Naive thymus-derived CD8-positive, alpha-beta T cell (primary cell): ENCODE data around the gene SUSD2. TPM values are rescaled to one million over a fixed set of nuclear protein-coding genes. Genes with fewer than 3 reads are reported as not detected.
A peak's percentile ranks its signal among the peaks of the same experiment; 100 is the strongest.

Experiments used
- ATAC-seq, 2 donors: fragments of 150-1000 bp; cut with Tn5 transposase in 1 of 2; sonication (Bioruptor Pico), chemical (Tn5 transposase) in 1 of 2; 1 replicate in 1 of 2; 2 replicates in 1 of 2; pipeline ENCODE4 v1.10.0; 2021; ENCODE audit warnings: mild to moderate bottlenecking in 2 of 2, moderate library complexity in 2 of 2
- POLR2A ChIA-PET: fragments of 350-600 bp; sonication (Branson Sonifier 250); formaldehyde crosslinking; loops from one replicate; lab custom pipeline; 2021; ENCODE audit warnings: antibody characterized with exemption; lab: Charles Lee
- DNase-seq, 10 donors: peaks; one replicate each; pipeline versions ENCODE4 v3.0.0 to v3.0.0-alpha.2; 2020 to 2022
- H3K27ac Mint-ChIP-seq, 10 donors: one replicate each; pipeline ENCODE4 v1.8.0; 2020 to 2022; ENCODE audit warnings: mild to moderate bottlenecking in 10 of 10, mixed read lengths in 10 of 10, moderate library complexity in 4 of 10, inconsistent platforms in 1 of 10
- H3K27me3 Mint-ChIP-seq, 5 donors: one replicate each; pipeline ENCODE4 v1.8.0; 2021 to 2022; ENCODE audit warnings: mixed read lengths in 5 of 5
- H3K36me3 Mint-ChIP-seq, 3 donors: one replicate each; pipeline ENCODE4 v1.8.0; 2020 to 2022; ENCODE audit warnings: mixed read lengths in 3 of 3, mild to moderate bottlenecking in 2 of 3, inconsistent platforms in 1 of 3
- H3K4me1 Mint-ChIP-seq, 4 donors: one replicate each; pipeline ENCODE4 v1.8.0; 2021 to 2022; ENCODE audit warnings: mixed read lengths in 4 of 4
- H3K4me3 Mint-ChIP-seq, 10 donors: one replicate each; pipeline ENCODE4 v1.8.0; 2020 to 2022; ENCODE audit warnings: mild to moderate bottlenecking in 10 of 10, mixed read lengths in 10 of 10, moderate library complexity in 6 of 10, inconsistent platforms in 1 of 10
- H3K9me3 Mint-ChIP-seq, 9 donors: one replicate each; pipeline ENCODE4 v1.8.0; 2020 to 2022; ENCODE audit warnings: mixed read lengths in 9 of 9, mild to moderate bottlenecking in 3 of 9, inconsistent platforms in 1 of 9, moderate library complexity in 1 of 9
- polyA plus RNA-seq, 3 donors: library from polyadenylated mRNA; unstranded; fragments of 300-500 nt; fragmentation: Illumina TruSeq; gene quantifications; one replicate each; pipeline ENCODE4 v1.2.3, GENCODE V29; 2021
- total RNA-seq, 8 experiments: library from RNA in 2 of 8; stranded (reverse) in 2 of 8; gene quantifications; one replicate each; pipeline ENCODE4 v1.2.3 and lab custom pipeline; 2021 to 2026

Gene SUSD2
- total and polyA plus RNA-seq, 5 experiments from 2014 or later: 0.07 to 1.9 (median 0.87) TPM; not detected in 1

DNA sequence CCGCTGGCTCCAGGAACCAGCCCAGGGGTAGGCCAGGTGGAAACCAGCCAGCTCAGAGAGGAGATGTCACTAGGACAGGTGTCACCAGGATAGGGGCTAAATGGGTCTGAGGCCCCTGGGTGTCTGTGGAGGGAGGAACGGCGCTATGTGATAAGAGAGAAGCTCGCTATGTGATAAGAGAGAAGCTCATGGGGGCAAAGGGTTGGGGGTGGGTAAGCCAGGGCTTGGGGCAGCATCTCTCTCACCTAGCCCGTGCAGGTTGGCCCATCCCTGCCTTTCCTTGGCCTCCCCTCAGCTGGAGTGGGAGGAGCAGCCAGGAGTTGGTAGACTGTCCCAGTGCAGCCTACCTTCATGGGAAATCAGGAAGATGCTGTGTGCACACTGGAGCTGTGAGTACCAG lies 26.5 kb upstream of the SUSD2 start:
- peaks cover 48 to 93% (median 82%) of the 10 kb centered on the region in 4 donors for H3K4me1 Mint-ChIP-seq
- POLR2A ChIA-PET: interaction anchor here (0.5 to 13.8 kb wide), 10 partner anchors 13 to 384 kb away, joined by 3 to 540 read pairs (median 8); partner anchors contain the start of genes ADORA2A, CABIN1 and MIF
- H3K27me3 Mint-ChIP-seq: no peaks in the 10 kb centered on the region
- H3K9me3 Mint-ChIP-seq: no peaks in the 10 kb centered on the region
- H3K27ac Mint-ChIP-seq: peak overlapping the region; percentile 93 to 100 (median 98)
- no peak for DNase-seq
- no peak for ATAC-seq
- peaks cover 0 to 2% (median 0%) of the 10 kb centered on the region in 3 donors for H3K36me3 Mint-ChIP-seq
- peak overlapping the region; percentile 75 to 97 (median 85) for H3K4me3 Mint-ChIP-seq

DNA sequence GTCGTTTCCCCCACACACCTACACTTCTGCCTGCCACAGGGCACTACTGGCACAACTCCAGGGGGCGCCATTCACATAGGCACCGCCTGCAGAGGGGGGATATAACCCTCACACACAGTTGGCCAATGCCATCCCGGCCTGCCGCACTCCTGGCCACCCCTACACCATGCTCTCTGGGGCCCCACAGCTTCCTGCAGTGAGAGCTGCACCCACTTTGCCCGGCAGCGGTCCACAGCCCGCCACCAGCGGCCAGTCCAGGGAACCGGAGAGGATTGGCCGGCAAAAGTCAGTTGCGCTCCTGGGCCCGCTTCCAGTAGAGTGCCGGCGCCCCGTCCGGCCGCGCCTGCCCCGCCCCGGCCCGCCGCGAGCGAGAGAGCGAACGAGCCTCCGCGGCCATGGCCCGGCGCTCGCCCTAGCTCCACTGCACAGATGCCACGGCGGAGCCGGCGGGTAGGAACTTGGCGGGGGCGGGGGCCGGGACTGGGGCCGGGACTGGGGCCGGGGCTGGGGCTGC lies 25.6 kb upstream of the SUSD2 start:
- peak in 6 of 10 donors; percentile 17 to 71 (median 44) for DNase-seq
- POLR2A ChIA-PET: interaction anchor here (0.9 to 13.8 kb wide), 12 partner anchors 12 to 271 kb away, joined by 3 to 540 read pairs (median 7); partner anchors contain the start of genes ADORA2A, CABIN1, MIF and SUSD2
- H3K27ac Mint-ChIP-seq: peak overlapping the region; percentile 93 to 100 (median 97)
- H3K27me3 Mint-ChIP-seq: no peaks in the 10 kb centered on the region
- peaks cover 0 to 8% (median 0%) of the 10 kb centered on the region in 3 donors for H3K36me3 Mint-ChIP-seq
- no peaks in the 10 kb centered on the region for H3K9me3 Mint-ChIP-seq
- H3K4me3 Mint-ChIP-seq: peak overlapping the region; percentile 75 to 97 (median 85)
- H3K4me1 Mint-ChIP-seq: peaks cover 46 to 93% (median 82%) of the 10 kb centered on the region in 4 donors
- ATAC-seq: peak; percentile 43 to 45

DNA sequence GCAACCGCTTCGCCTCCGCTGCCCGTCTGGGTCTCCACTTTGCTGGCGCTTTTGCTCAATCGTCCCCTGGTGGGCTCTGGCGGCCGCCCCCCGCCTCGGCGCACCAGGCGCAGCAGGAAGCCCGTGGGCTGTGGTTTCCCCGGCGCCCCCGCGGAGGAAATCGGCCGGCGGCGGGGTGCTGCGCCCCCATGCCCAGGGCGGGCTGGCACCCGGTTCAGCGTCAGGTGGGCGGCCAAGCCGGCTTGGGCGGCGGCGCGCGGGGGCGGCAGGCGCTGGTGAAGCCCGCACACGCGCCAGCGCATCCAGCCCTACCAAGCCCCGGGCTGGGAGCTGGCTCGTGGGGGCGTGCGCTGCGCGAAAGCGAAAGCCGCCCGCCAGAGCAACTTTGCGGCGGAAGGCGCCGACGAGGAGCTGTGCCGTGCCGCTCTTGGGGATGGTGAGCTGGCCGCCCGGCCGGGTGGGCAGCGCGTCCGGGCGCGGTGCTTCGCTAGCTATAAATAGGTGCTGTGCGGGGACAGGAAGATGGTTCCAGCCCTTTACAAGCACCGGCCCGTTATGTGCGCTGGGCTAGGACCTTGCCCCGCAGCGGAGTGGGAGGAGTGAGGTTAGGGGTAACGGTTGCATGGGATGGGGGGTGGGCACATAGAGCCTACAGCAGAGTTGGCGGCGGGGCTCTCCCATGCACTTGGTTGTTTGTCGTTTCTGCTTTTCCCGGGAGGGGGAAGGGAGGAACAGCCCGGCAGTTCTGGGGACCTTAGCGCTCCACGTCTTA lies 25.0 kb upstream of the SUSD2 start:
- peak overlapping the region; percentile 91 to 97 (median 94) for H3K4me3 Mint-ChIP-seq
- H3K27ac Mint-ChIP-seq: peak overlapping the region; percentile 87 to 98 (median 95)
- H3K27me3 Mint-ChIP-seq: no peaks in the 10 kb centered on the region
- no peaks in the 10 kb centered on the region for H3K9me3 Mint-ChIP-seq
- peak; percentile 60 to 63 for ATAC-seq
- DNase-seq: peak; percentile 53 to 81 (median 71)
- POLR2A ChIA-PET: interaction anchor here (0.8 to 13.8 kb wide), 16 partner anchors 12 to 305 kb away, joined by 3 to 540 read pairs (median 6); partner anchors contain the start of genes ADORA2A, CABIN1, MIF and SUSD2
- peaks cover 0 to 10% (median 0%) of the 10 kb centered on the region in 3 donors for H3K36me3 Mint-ChIP-seq
- H3K4me1 Mint-ChIP-seq: peaks cover 49 to 95% (median 83%) of the 10 kb centered on the region in 4 donors

DNA sequence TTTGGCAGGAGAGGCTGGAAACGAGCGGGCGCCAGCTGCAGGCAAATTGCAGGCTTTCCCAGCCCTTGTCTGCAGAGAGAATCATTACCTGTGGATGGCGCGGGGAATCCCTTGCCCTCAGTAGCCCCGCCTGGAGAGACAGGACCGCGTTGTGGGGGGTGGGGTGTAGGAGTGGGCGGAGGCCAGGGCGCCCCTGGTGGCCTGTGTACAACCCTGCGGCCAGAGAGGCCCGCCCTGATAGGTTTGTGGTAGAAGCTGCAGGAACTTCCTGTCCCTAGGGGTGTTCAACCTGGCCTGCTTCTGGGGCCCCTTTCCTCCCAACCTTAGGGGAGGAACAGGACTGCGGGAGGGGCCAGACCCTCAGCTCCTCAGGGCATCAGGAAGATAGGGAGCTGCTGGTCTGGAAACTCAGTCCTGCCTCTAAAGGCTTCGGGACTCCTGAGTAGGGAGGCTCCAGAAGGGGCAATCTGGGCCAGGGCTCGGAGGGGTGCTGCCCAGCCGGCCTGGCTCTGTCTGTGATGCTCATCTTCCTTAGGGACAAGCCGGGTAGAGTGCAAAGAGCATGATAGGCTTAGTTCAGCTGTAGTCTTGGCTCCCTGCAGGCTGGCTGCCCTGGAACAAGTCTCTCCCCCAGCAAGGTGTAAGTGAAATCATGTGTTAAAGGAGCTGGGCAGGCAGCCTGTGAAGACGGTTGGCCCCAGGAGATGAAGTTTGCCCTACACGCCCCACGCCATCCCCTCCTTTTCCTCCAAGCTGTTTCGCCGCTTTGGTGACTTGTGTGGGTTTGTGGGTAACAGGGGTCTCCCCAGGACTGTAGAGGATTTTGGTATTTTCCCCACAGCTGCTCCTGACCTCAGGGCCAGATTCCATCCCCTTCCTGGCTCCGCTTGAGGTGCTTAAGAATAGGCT lies 24.1 kb upstream of the SUSD2 start:
- Mint-ChIP-seq H3K4me3 (peak overlapping the region; percentile 91 to 97 (median 94)), H3K27me3 (no peaks in the 10 kb centered on the region), H3K9me3 (no peaks in the 10 kb centered on the region), H3K36me3 (peaks cover 0 to 17% (median 0%) of the 10 kb centered on the region in 3 donors), H3K27ac (peak overlapping the region; percentile 87 to 98 (median 94)), H3K4me1 (peaks cover 47 to 95% (median 82%) of the 10 kb centered on the region in 4 donors)
- DNase-seq (peak; percentile 72 to 94 (median 86)), ATAC-seq (peak; percentile 63 to 72)
- POLR2A ChIA-PET: interaction anchor here (0.5 to 13.8 kb wide), 19 partner anchors 11 to 1022 kb away, joined by 3 to 540 read pairs (median 5); partner anchors contain the start of genes ADORA2A, CABIN1, MIF and SUSD2

DNA sequence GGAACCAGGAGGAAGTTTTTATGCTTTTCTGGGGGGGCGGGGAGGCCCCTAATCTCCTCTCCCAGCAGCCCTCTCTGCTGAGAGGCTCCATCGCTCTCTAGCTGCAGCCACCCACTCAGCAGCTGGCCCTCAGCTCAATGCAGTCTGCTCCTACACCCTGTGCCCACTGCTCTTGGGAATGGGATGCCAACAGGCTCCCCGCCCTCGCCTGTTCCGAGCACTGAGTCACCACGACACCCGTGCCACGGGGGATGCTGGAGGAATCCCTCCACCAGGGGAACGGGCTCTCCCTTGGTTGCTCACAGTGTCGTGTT lies 23.5 kb upstream of the SUSD2 start:
- H3K9me3 Mint-ChIP-seq: no peaks in the 10 kb centered on the region

DNA sequence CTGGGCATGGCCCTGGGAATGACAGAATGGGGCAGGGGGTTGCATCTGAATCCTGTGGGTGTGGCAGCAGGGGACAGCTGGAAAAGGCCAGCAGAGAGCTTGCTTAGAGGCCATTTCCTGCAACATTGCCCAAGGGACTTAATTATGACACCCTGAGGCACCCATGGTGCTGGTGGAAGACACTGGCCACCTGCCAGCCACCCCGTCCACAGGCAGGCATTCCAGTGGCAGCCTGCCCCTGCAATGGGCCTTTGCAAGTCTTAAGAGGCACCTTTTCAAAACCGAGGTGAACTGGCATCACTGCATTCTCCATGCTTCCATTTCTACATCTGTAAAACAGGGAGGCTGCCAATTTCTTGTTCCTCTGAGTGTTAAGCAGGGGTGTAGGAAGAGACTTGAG lies 21.6 kb upstream of the SUSD2 start:
- Mint-ChIP-seq H3K27me3 (no peaks in the 10 kb centered on the region), H3K4me3 (peak overlapping the region in 8 of 10 donors; percentile 2 to 95 (median 62)), H3K27ac (peak overlapping the region; percentile 75 to 97 (median 88)), H3K36me3 (peaks cover 0 to 36% (median 0%) of the 10 kb centered on the region in 3 donors), H3K4me1 (peaks cover 29 to 88% (median 69%) of the 10 kb centered on the region in 4 donors), H3K9me3 (no peaks in the 10 kb centered on the region)
- ATAC-seq (no peak), DNase-seq (no peak)
- POLR2A ChIA-PET: interaction anchor here (1.0 to 13.8 kb wide), 4 partner anchors 8 to 79 kb away, joined by 3 to 540 read pairs (median 72); no protein-coding TSS in a partner anchor

More for the DNA sequence above, 23.5 kb upstream of the SUSD2 start:
- Mint-ChIP-seq H3K36me3 (peaks cover 0 to 23% (median 0%) of the 10 kb centered on the region in 3 donors), H3K4me1 (peaks cover 41 to 95% (median 82%) of the 10 kb centered on the region in 4 donors), H3K27ac (peak overlapping the region; percentile 87 to 98 (median 94)), H3K27me3 (no peaks in the 10 kb centered on the region), H3K4me3 (peak overlapping the region; percentile 91 to 97 (median 94))
- no peak for ATAC-seq
- peak in 1 of 10 donors; percentile 12 for DNase-seq
- POLR2A ChIA-PET: interaction anchor here (0.5 to 13.8 kb wide), 9 partner anchors 10 to 244 kb away, joined by 3 to 540 read pairs (median 6); no protein-coding TSS in a partner anchor

DNA sequence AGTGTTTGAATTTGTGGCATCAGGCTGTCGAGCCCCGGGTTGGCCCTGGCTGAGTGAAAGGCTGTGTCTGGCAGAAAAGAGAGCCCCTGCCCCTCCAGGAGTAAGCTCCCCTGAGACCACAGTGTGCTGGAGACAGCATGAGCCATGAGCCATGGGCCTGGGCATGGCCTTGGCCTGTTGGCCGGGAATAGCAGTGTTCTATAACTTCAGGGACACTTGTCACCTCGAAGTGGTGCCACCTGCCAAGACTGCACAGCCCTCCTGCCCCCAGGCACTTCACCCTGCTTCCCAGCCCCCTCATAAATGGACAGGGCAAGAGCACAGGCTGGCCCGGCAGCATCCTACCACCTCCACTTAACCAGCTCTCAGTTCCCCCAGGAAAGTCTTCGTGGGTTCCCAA lies 20.7 kb upstream of the SUSD2 start:
- Mint-ChIP-seq H3K27me3 (no peaks in the 10 kb centered on the region), H3K4me3 (peak overlapping the region in 6 of 10 donors; percentile 32 to 91 (median 46)), H3K9me3 (no peaks in the 10 kb centered on the region), H3K36me3 (peaks cover 0 to 43% (median 0%) of the 10 kb centered on the region in 3 donors), H3K4me1 (peaks cover 24 to 85% (median 63%) of the 10 kb centered on the region in 4 donors), H3K27ac (peak overlapping the region; percentile 75 to 97 (median 88))
- DNase-seq: no peak
- no peak for ATAC-seq
- POLR2A ChIA-PET: interaction anchor here (0.8 to 13.8 kb wide), 4 partner anchors 8 to 20 kb away, joined by 3 to 540 read pairs (median 72); no protein-coding TSS in a partner anchor

DNA sequence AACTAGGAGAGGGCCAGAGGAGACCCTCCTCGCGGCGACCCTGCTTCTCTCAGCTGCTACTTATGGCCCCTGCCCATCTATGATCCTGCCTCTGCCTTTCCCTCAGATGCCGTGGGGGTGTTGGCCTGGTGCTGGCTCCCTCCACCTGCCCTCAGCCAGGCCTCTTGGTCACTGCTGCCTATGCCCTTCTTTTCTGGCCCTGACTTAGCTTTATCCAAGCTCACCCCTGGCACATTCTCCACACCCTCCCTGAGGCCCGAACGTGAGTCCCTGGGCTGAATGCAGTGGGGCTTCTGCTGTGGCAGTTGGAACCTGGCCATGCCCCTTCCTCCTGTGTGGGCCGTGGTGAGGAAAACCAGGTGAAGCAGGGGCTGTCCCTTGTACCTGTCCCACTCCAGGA lies 19.8 kb upstream of the SUSD2 start:
- Mint-ChIP-seq H3K9me3 (no peaks in the 10 kb centered on the region), H3K36me3 (peaks cover 0 to 49% (median 0%) of the 10 kb centered on the region in 3 donors)

DNA sequence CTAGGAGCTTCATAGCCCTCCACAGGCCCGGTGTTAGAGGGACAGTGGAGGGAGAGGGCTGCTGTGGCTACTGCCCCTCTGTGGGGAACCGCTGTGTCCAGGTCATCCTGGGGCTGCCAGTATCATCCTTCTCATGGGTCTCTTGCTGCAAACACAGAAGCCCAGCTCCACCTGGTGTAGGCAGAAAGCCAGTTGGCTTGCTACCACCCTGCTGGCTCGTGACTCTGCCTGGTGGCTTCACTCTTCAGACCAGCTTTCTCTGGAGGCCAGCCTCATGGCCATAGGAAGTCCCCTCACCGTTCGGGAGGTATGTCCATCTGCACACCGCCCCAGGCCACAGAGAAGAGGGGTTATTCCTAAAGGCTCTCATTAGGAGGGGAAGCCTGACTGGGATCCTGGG lies 19.4 kb upstream of the SUSD2 start:
- Mint-ChIP-seq H3K4me3 (peak overlapping the region in 4 of 10 donors; percentile 32 to 66 (median 54)), H3K4me1 (peaks cover 25 to 87% (median 66%) of the 10 kb centered on the region in 4 donors), H3K27me3 (no peaks in the 10 kb centered on the region), H3K36me3 (peaks cover 0 to 52% (median 0%) of the 10 kb centered on the region in 3 donors), H3K9me3 (no peaks in the 10 kb centered on the region), H3K27ac (peak overlapping the region; percentile 80 to 97 (median 88))
- DNase-seq (no peak), ATAC-seq (no peak)
- POLR2A ChIA-PET: interaction anchor here (13.8 kb wide), 1 partner anchor 22 kb away, joined by 540 read pairs; no protein-coding TSS in a partner anchor

More for the DNA sequence above, 19.8 kb upstream of the SUSD2 start:
- Mint-ChIP-seq H3K4me3 (peak overlapping the region in 3 of 10 donors; percentile 32 to 66 (median 49)), H3K27ac (peak overlapping the region; percentile 66 to 97 (median 88)), H3K27me3 (no peaks in the 10 kb centered on the region), H3K4me1 (peaks cover 25 to 91% (median 65%) of the 10 kb centered on the region in 4 donors)
- ATAC-seq (no peak), DNase-seq (no peak)
- POLR2A ChIA-PET: interaction anchor here (9.5 to 13.8 kb wide), 2 partner anchors 7 to 21 kb away, joined by 142 to 540 read pairs; no protein-coding TSS in a partner anchor

DNA sequence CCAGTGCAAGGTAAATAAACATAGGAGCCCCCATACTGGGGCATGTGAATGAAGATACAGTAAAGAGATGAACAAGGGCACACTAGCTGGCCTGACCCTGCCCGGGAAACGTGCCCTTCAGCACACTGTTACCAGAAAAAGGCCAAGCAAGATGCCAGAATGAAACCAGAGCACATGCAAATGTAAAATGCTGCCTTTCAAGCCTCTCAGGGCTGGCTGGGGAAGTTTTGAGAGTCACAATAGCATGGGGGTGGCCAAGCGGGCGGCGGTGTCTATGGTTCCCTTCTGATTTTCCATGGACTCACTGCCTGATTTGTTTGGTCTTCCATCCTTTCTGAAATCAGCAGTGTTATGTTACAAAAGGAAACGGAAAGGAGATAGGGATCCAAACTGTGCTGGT lies 18.9 kb upstream of the SUSD2 start:
- H3K36me3 Mint-ChIP-seq: peaks cover 0 to 56% (median 3%) of the 10 kb centered on the region in 3 donors
- H3K4me3 Mint-ChIP-seq: peak overlapping the region in 1 of 10 donors; percentile 49
- H3K9me3 Mint-ChIP-seq: no peaks in the 10 kb centered on the region
- POLR2A ChIA-PET: interaction anchor here (13.8 kb wide), 1 partner anchor 22 kb away, joined by 540 read pairs; no protein-coding TSS in a partner anchor
- no peaks in the 10 kb centered on the region for H3K27me3 Mint-ChIP-seq
- no peak for ATAC-seq
- H3K27ac Mint-ChIP-seq: peak overlapping the region; percentile 82 to 97 (median 87)
- DNase-seq: no peak
- peaks cover 25 to 84% (median 66%) of the 10 kb centered on the region in 4 donors for H3K4me1 Mint-ChIP-seq

DNA sequence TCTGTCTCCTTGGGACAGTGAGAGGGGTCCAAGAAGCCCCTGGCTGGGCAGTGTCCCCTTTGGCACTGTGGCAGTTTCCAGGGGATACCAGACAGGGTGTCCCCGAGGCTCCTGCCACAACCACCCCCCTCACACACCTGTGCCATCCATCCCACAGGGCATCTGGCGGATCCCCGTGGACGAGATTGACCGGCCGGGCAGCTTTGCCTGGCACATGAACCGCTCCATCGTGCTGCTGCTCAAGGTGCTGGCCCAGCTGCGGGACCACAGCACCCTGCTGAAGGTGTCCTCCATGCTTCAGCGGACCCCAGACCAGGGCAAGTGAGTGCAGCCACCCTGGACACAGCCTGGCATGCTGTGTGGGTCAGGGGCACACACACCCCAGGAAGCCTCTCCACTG lies 17.0 kb upstream of the SUSD2 start:
- no peaks in the 10 kb centered on the region for H3K27me3 Mint-ChIP-seq
- H3K36me3 Mint-ChIP-seq: peaks cover 0 to 61% (median 5%) of the 10 kb centered on the region in 3 donors
- DNase-seq (no peak), ATAC-seq (no peak)
- POLR2A ChIA-PET: interaction anchor here (1.1 to 10.0 kb wide), 3 partner anchors 8 to 31 kb away, joined by 3 to 142 read pairs (median 5); no protein-coding TSS in a partner anchor
- peak overlapping the region in 8 of 10 donors; percentile 27 to 88 (median 63) for H3K27ac Mint-ChIP-seq
- H3K4me1 Mint-ChIP-seq: peaks cover 33 to 84% (median 65%) of the 10 kb centered on the region in 4 donors
- no peak overlapping the region for H3K4me3 Mint-ChIP-seq
- H3K9me3 Mint-ChIP-seq: no peaks in the 10 kb centered on the region
